A549 (cell line): ENCODE measurements around the gene FNDC10. TPM values are rescaled to one million over a fixed set of nuclear protein-coding genes. Genes with fewer than 3 reads are reported as not detected.

Experiments used
- ATAC-seq, 2 experiments: fragments of 200-7000 bp in 1 of 2; fragments of >200 bp in 1 of 2; cut with Nextera tagmentation in 1 of 2; cut with Tn5 transposase in 1 of 2; 3 replicates each; pipeline versions ENCODE4 v1.8.0 to v1.9.1; 2018 to 2020; ENCODE audit warnings: mild to moderate bottlenecking in 1 of 2, moderate library complexity in 1 of 2
- CTCF ChIA-PET: fragments of 300-600 bp; sonication (Branson Sonifier 250); formaldehyde crosslinking; extraction: SDS; loops from one replicate; lab custom pipeline; 2021; ENCODE audit warnings: antibody characterized with exemption, inconsistent platforms; lab: Yijun Ruan, JAX
- POLR2A ChIA-PET: fragments of 350-600 bp; formaldehyde crosslinking; extraction: SDS; loops from one replicate; lab custom pipeline; 2021; ENCODE audit warnings: antibody characterized with exemption, inconsistent platforms; lab: Yijun Ruan, JAX
- DNase-seq, 2 experiments: peaks; one replicate each; pipeline versions ENCODE4 v3.0.0 to v3.0.0-alpha.2; 2011 to 2016; ENCODE audit warnings: low read depth in 1 of 2, low spot score in 1 of 2
- FAIRE-seq: peaks from 2 replicates; lab custom pipeline; 2011; peaks lifted over from hg19 to GRCh38; lab: Jason Lieb, UNC
- H3K27ac ChIP-seq, 2 experiments: fragments of >200 bp; sonication (Bioruptor Twin); formaldehyde crosslinking; 3 replicates each; pipeline ENCODE4 v1.5.1; 2016 to 2017
- H3K4me1 ChIP-seq: fragments of >200 bp; sonication (Bioruptor Twin); formaldehyde crosslinking; 3 replicates; pipeline ENCODE4 v1.6.1; 2016
- H3K4me2 ChIP-seq: fragments of >200 bp; sonication (Bioruptor Twin); formaldehyde crosslinking; 3 replicates; pipeline ENCODE4 v1.6.1; 2016
- H3K4me3 ChIP-seq: fragments of >200 bp; sonication (Bioruptor Twin); formaldehyde crosslinking; 3 replicates; pipeline ENCODE4 v1.5.1; 2016
- H3K9me3 ChIP-seq: fragments of >200 bp; sonication (Bioruptor Twin); formaldehyde crosslinking; 3 replicates; pipeline ENCODE4 v1.6.1; 2016
- CBX2 ChIP-seq: fragments of 200-600 bp; sonication (generic); IDR thresholded peaks from 2 replicates; pipeline ENCODE4 v1.6.1; 2016; ENCODE audit warnings: low read depth, mild to moderate bottlenecking, borderline replicate concordance
- CEBPB ChIP-seq, 2 experiments: fragments of >200 bp in 1 of 2; sonication (Bioruptor Twin) in 1 of 2; formaldehyde crosslinking in 1 of 2; IDR thresholded peaks; 2 replicates each; pipeline ENCODE4 v1.6.1; 2012 to 2016
- CHD2 ChIP-seq: fragments of 150-350 bp; IDR thresholded peaks from 2 replicates; pipeline ENCODE4 v1.6.1; 2014; ENCODE audit warnings: low read length; ENCODE audit not compliant: partially characterized antibody
- CHD4 ChIP-seq: fragments of 200-600 bp; sonication (generic); IDR thresholded peaks from 2 replicates; pipeline ENCODE4 v1.6.1; 2016; ENCODE audit warnings: antibody characterized with exemption, mild to moderate bottlenecking, borderline replicate concordance
- EHF ChIP-seq: fragments of 250-450 bp; sonication (Bioruptor Pico); IDR thresholded peaks from 2 replicates; pipeline ENCODE4 v1.5.0; 2020; ENCODE audit warnings: mild to moderate bottlenecking
- HEYL ChIP-seq: fragments of 250-450 bp; sonication (Bioruptor Pico); IDR thresholded peaks from 2 replicates; pipeline ENCODE4 v1.8.0; 2021; ENCODE audit warnings: mild to moderate bottlenecking, moderate library complexity
- KDM5A ChIP-seq: fragments of 200-600 bp; sonication (generic); IDR thresholded peaks from 2 replicates; pipeline ENCODE4 v1.6.1; 2016; ENCODE audit warnings: antibody characterized with exemption, mild to moderate bottlenecking
- NFE2L2 ChIP-seq: fragments of 150-350 bp; conservative IDR thresholded peaks from 2 replicates; pipeline ENCODE4 v1.6.1; 2014; ENCODE audit warnings: low read length
- RCOR1 ChIP-seq: fragments of 150-350 bp; IDR thresholded peaks from 2 replicates; pipeline ENCODE4 v1.6.1; 2014; ENCODE audit warnings: antibody characterized with exemption, low read length, low read depth
- WGBS: methylation state at CpG from one replicate; pipeline ENCODE4 v1.1.6; 2017; ENCODE audit errors: missing lambda C conversion rate; 5-methylcytosine and 5-hydroxymethylcytosine counted together
- polyA plus RNA-seq, 4 experiments: library from polyadenylated mRNA; depleted of rRNA in 3 of 4; stranded (reverse); fragments of >200 nt; fragmentation: RNase III in 1 of 4; extraction: RNeasy Plus Mini Kit Qiagen cat#74134 plus additional on column Dnase treatment in 1 of 4; gene quantifications; 2 replicates in 3 of 4; 3 replicates in 1 of 4; pipeline ENCODE4 v1.2.3, GENCODE V29; 2011 to 2017

Gene FNDC10
- polyA plus RNA-seq, 2 of the 4 experiments (the other 2 are of a cell fraction): 0.56 to 4.0 TPM

GRCh38 chr1:1548591-1548990 is 51.3 kb downstream of the FNDC10 start:
- POLR2A ChIA-PET: interaction anchor here (0.7 kb wide), 1 partner anchor 25 kb away, joined by 5 read pairs; no protein-coding TSS in a partner anchor
- no peak for FAIRE-seq

More at GRCh38 chr1:1548591-1548990, 51.3 kb downstream of the FNDC10 start:
- Histone ChIP-seq H3K4me3 (no peak overlapping the region), H3K4me1 (no peaks in the 10 kb centered on the region), H3K4me2 (no peak overlapping the region), H3K27ac (no peak overlapping the region), H3K9me3 (no peaks in the 10 kb centered on the region)
- TF ChIP-seq RCOR1: no peak
- TF ChIP-seq CHD2: no peak
- no peak for TF ChIP-seq KDM5A
- TF ChIP-seq CHD4: no peak
- no peak for TF ChIP-seq NFE2L2
- TF ChIP-seq HEYL (CRISPR knock-in tag): no peak
- TF ChIP-seq CEBPB (IDR thresholded peaks at IDR 0.05): no peak
- TF ChIP-seq EHF: no peak
- TF ChIP-seq CBX2: no peak
- 94% methylated on average over 9 of the region's 14 CpGs for WGBS
- DNase-seq (no peak), ATAC-seq (no peak)
- CTCF ChIA-PET: no interaction called here

Other genes starting within 250 kb of the FNDC10 start
- gene MXRA8, start 241.6 kb downstream of the FNDC10 start, polyA plus RNA-seq (2011; rRNA removed): 0.07 and 0.12 TPM in 2 replicates
- gene MXRA8, start 241.6 kb downstream of the FNDC10 start, polyA plus RNA-seq (2017; fragmentation: RNase III; extraction: RNeasy Plus Mini Kit Qiagen cat#74134 plus additional on column Dnase treatment): 0.09 to 0.22 TPM (median 0.13 TPM) in 3 replicates
- gene AURKAIP1, start 224.9 kb downstream of the FNDC10 start, polyA plus RNA-seq (2011; rRNA removed): 49.8 and 62.0 TPM in 2 replicates
- gene AURKAIP1, start 224.9 kb downstream of the FNDC10 start, polyA plus RNA-seq (2017; fragmentation: RNase III; extraction: RNeasy Plus Mini Kit Qiagen cat#74134 plus additional on column Dnase treatment): 97.2 to 102 TPM (median 97.9 TPM) in 3 replicates
- 111 TPM in 2 replicates for gene CCNL2, start 200.8 kb downstream of the FNDC10 start, polyA plus RNA-seq (2011; rRNA removed)
- 80.3 to 93.3 TPM (median 85.5 TPM) in 3 replicates for gene CCNL2, start 200.8 kb downstream of the FNDC10 start, polyA plus RNA-seq (2017; fragmentation: RNase III; extraction: RNeasy Plus Mini Kit Qiagen cat#74134 plus additional on column Dnase treatment)
- 146 and 163 TPM in 2 replicates for gene MRPL20, start 192.8 kb downstream of the FNDC10 start, polyA plus RNA-seq (2011; rRNA removed)
- 151 to 164 TPM (median 158 TPM) in 3 replicates for gene MRPL20, start 192.8 kb downstream of the FNDC10 start, polyA plus RNA-seq (2017; fragmentation: RNase III; extraction: RNeasy Plus Mini Kit Qiagen cat#74134 plus additional on column Dnase treatment)
- gene ANKRD65, start 178.9 kb downstream of the FNDC10 start, polyA plus RNA-seq (2011; rRNA removed): not detected in 2 replicates
- 0.05 TPM in 1 of 3 replicates, not detected in the others for gene ANKRD65, start 178.9 kb downstream of the FNDC10 start, polyA plus RNA-seq (2017; fragmentation: RNase III; extraction: RNeasy Plus Mini Kit Qiagen cat#74134 plus additional on column Dnase treatment)
- 3.7 and 4.0 TPM in 2 replicates for gene VWA1, start 164.4 kb downstream of the FNDC10 start, polyA plus RNA-seq (2011; rRNA removed)
- 4.2 to 5.3 TPM (median 4.8 TPM) in 3 replicates for gene VWA1, start 164.4 kb downstream of the FNDC10 start, polyA plus RNA-seq (2017; fragmentation: RNase III; extraction: RNeasy Plus Mini Kit Qiagen cat#74134 plus additional on column Dnase treatment)
- gene ATAD3C, start 150.4 kb downstream of the FNDC10 start, polyA plus RNA-seq (2011; rRNA removed): not detected in 2 replicates
- gene ATAD3C, start 150.4 kb downstream of the FNDC10 start, polyA plus RNA-seq (2017; fragmentation: RNase III; extraction: RNeasy Plus Mini Kit Qiagen cat#74134 plus additional on column Dnase treatment): not detected in 3 replicates
- 0.13 and 0.21 TPM in 2 replicates for gene ATAD3B, start 128.4 kb downstream of the FNDC10 start, polyA plus RNA-seq (2011; rRNA removed)
- 0.99 to 1.1 TPM (median 0.99 TPM) in 3 replicates for gene ATAD3B, start 128.4 kb downstream of the FNDC10 start, polyA plus RNA-seq (2017; fragmentation: RNase III; extraction: RNeasy Plus Mini Kit Qiagen cat#74134 plus additional on column Dnase treatment)
- 6.6 and 10.9 TPM in 2 replicates for gene ATAD3A, start 88.0 kb downstream of the FNDC10 start, polyA plus RNA-seq (2011; rRNA removed)
- gene ATAD3A, start 88.0 kb downstream of the FNDC10 start, polyA plus RNA-seq (2017; fragmentation: RNase III; extraction: RNeasy Plus Mini Kit Qiagen cat#74134 plus additional on column Dnase treatment): 25.1 to 29.1 TPM (median 27.2 TPM) in 3 replicates
- gene TMEM240, start 59.5 kb downstream of the FNDC10 start, polyA plus RNA-seq (2011; rRNA removed): 0.13 and 0.14 TPM in 2 replicates
- gene TMEM240, start 59.5 kb downstream of the FNDC10 start, polyA plus RNA-seq (2017; fragmentation: RNase III; extraction: RNeasy Plus Mini Kit Qiagen cat#74134 plus additional on column Dnase treatment): 0.55 to 1.1 TPM (median 1.1 TPM) in 3 replicates
- gene SSU72, start 25.3 kb downstream of the FNDC10 start, polyA plus RNA-seq (2011; rRNA removed): 80.4 and 101 TPM in 2 replicates
- gene SSU72, start 25.3 kb downstream of the FNDC10 start, polyA plus RNA-seq (2017; fragmentation: RNase III; extraction: RNeasy Plus Mini Kit Qiagen cat#74134 plus additional on column Dnase treatment): 75.1 to 78.3 TPM (median 75.3 TPM) in 3 replicates
- gene MIB2, start 15.4 kb upstream of the FNDC10 start, polyA plus RNA-seq (2011; rRNA removed): 4.9 and 5.1 TPM in 2 replicates
- 15.7 to 21.9 TPM (median 20.0 TPM) in 3 replicates for gene MIB2, start 15.4 kb upstream of the FNDC10 start, polyA plus RNA-seq (2017; fragmentation: RNase III; extraction: RNeasy Plus Mini Kit Qiagen cat#74134 plus additional on column Dnase treatment)
- gene MMP23B, start 32.0 kb upstream of the FNDC10 start, polyA plus RNA-seq (2011; rRNA removed): not detected in 2 replicates
- 0.66 to 1.0 TPM (median 0.84 TPM) in 3 replicates for gene MMP23B, start 32.0 kb upstream of the FNDC10 start, polyA plus RNA-seq (2017; fragmentation: RNase III; extraction: RNeasy Plus Mini Kit Qiagen cat#74134 plus additional on column Dnase treatment)
- gene CDK11B, start 58.9 kb upstream of the FNDC10 start, polyA plus RNA-seq (2011; rRNA removed): 7.6 and 11.3 TPM in 2 replicates
- gene CDK11B, start 58.9 kb upstream of the FNDC10 start, polyA plus RNA-seq (2017; fragmentation: RNase III; extraction: RNeasy Plus Mini Kit Qiagen cat#74134 plus additional on column Dnase treatment): 33.8 to 35.0 TPM (median 33.8 TPM) in 3 replicates
- gene SLC35E2B, start 92.7 kb upstream of the FNDC10 start, polyA plus RNA-seq (2011; rRNA removed): 10.8 and 16.6 TPM in 2 replicates
- gene SLC35E2B, start 92.7 kb upstream of the FNDC10 start, polyA plus RNA-seq (2017; fragmentation: RNase III; extraction: RNeasy Plus Mini Kit Qiagen cat#74134 plus additional on column Dnase treatment): 10.8 to 13.9 TPM (median 13.6 TPM) in 3 replicates
- 6.7 and 13.7 TPM in 2 replicates for gene CDK11A, start 124.2 kb upstream of the FNDC10 start, polyA plus RNA-seq (2011; rRNA removed)
- 34.1 to 40.9 TPM (median 36.4 TPM) in 3 replicates for gene CDK11A, start 124.2 kb upstream of the FNDC10 start, polyA plus RNA-seq (2017; fragmentation: RNase III; extraction: RNeasy Plus Mini Kit Qiagen cat#74134 plus additional on column Dnase treatment)
- gene NADK, start 178.3 kb upstream of the FNDC10 start, polyA plus RNA-seq (2011; rRNA removed): 32.9 and 35.8 TPM in 2 replicates
- 37.1 to 40.0 TPM (median 38.4 TPM) in 3 replicates for gene NADK, start 178.3 kb upstream of the FNDC10 start, polyA plus RNA-seq (2017; fragmentation: RNase III; extraction: RNeasy Plus Mini Kit Qiagen cat#74134 plus additional on column Dnase treatment)